AG04450 (cell line): ENCODE data around the gene ELFN1. TPM values are rescaled to one million over a fixed set of nuclear protein-coding genes. Genes with fewer than 3 reads are reported as not detected.

Experiments used
- CTCF ChIA-PET: fragments of 300-600, 350-600 bp; formaldehyde crosslinking; extraction: SDS; loops from one replicate; lab custom pipeline; 2022; ENCODE audit warnings: antibody characterized with exemption, inconsistent platforms; lab: Charles Lee
- POLR2A ChIA-PET: fragments of 350-600 bp; formaldehyde crosslinking; extraction: SDS; loops from one replicate; lab custom pipeline; 2021; ENCODE audit warnings: antibody characterized with exemption, inconsistent platforms; lab: Yijun Ruan, JAX
- DNase-seq: peaks from one replicate; pipeline ENCODE4 v3.0.0-alpha.2; 2011; ENCODE audit warnings: low read depth, low spot score
- H3K27ac ChIP-seq: one replicate; pipeline ENCODE4 v1.5.1; 2012; ENCODE audit warnings: low read depth, low read length, control low read depth
- H3K27me3 ChIP-seq: one replicate; pipeline ENCODE4 v1.6.0; 2012; ENCODE audit warnings: low read length; ENCODE audit not compliant: control insufficient read depth, insufficient read depth
- H3K4me3 ChIP-seq: 2 replicates; pipeline ENCODE4 v1.5.1; 2011; ENCODE audit warnings: mild to moderate bottlenecking, low read depth, low read length, control low read depth
- H3K9me3 ChIP-seq: 2 replicates; pipeline ENCODE4 v1.5.1; 2012; ENCODE audit warnings: low read length; ENCODE audit not compliant: control insufficient read depth, insufficient read depth
- polyA plus RNA-seq: library from polyadenylated mRNA; depleted of rRNA; stranded (reverse); fragments of >200 nt; gene quantifications from 2 replicates; pipeline ENCODE4 v1.2.3, GENCODE V29; 2011
- TF ChIP-seq, protein P1 (sequence below): IDR thresholded peaks from 2 replicates; pipeline ENCODE4 v1.5.1; 2011; ENCODE audit warnings: low read depth, low read length, control low read depth, inconsistent platforms

ELFN1 gene
- polyA plus RNA-seq, 1 experiment = 0.10 TPM

DNA sequence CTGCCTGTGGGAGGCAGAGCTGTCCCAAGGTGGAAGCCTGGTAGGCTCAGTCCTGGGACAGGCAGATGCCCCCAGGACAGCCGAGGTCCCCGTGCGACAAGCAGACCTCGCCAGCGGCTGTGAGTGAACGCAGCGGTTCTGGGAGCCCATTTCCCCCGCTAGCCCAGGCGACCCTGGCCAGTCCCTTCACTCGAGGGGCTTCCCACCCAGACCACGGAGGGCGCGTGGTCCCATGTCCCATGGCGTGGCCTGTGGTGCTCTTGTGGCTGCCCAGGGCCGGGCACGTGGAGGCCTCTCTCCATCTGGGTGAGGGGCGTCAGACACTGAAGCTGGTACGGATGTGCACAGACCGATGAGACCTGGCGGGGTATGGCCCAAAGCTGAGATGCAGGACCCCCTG, 67.9 kb downstream of the ELFN1 start:
- no peak overlapping the region for H3K4me3 ChIP-seq
- H3K27me3 ChIP-seq = peaks cover 3% of the 10 kb centered on the region
- no peak for DNase-seq
- TF ChIP-seq, protein P1, sequence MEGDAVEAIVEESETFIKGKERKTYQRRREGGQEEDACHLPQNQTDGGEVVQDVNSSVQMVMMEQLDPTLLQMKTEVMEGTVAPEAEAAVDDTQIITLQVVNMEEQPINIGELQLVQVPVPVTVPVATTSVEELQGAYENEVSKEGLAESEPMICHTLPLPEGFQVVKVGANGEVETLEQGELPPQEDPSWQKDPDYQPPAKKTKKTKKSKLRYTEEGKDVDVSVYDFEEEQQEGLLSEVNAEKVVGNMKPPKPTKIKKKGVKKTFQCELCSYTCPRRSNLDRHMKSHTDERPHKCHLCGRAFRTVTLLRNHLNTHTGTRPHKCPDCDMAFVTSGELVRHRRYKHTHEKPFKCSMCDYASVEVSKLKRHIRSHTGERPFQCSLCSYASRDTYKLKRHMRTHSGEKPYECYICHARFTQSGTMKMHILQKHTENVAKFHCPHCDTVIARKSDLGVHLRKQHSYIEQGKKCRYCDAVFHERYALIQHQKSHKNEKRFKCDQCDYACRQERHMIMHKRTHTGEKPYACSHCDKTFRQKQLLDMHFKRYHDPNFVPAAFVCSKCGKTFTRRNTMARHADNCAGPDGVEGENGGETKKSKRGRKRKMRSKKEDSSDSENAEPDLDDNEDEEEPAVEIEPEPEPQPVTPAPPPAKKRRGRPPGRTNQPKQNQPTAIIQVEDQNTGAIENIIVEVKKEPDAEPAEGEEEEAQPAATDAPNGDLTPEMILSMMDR = no peak
- ChIA-PET POLR2A (no interaction called here), CTCF (no interaction called here)
- no peaks in the 10 kb centered on the region; the same call in 1 of the 2 replicates for H3K9me3 ChIP-seq
- H3K27ac ChIP-seq = no peak overlapping the region

DNA sequence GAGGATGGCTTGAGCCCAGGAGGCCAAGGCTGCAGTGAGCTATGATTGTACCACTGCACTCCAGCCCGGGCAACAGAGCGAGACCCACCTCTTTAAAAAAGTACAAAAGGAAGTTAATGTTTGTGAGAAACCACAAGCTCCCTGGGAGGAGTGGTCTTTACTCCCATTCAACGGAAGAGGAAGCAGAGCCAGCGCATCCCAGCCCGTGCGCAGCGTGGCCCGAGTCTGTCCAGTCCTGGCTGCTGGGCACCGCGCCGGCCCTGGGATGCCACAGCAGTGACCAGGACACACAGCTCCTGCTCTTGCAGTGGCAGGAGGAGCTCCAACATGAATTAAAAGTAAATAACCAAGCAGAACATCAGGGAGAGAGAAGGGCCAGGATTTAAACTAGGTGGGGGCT, 68.4 kb downstream of the ELFN1 start:
- no peaks in the 10 kb centered on the region for H3K27me3 ChIP-seq
- TF ChIP-seq, protein P1 = no peak
- H3K4me3 ChIP-seq = no peak overlapping the region
- ChIA-PET POLR2A (no interaction called here), CTCF (no interaction called here)
- no peaks in the 10 kb centered on the region; the same call in 1 of the 2 replicates for H3K9me3 ChIP-seq
- no peak for DNase-seq
- H3K27ac ChIP-seq = no peak overlapping the region

DNA sequence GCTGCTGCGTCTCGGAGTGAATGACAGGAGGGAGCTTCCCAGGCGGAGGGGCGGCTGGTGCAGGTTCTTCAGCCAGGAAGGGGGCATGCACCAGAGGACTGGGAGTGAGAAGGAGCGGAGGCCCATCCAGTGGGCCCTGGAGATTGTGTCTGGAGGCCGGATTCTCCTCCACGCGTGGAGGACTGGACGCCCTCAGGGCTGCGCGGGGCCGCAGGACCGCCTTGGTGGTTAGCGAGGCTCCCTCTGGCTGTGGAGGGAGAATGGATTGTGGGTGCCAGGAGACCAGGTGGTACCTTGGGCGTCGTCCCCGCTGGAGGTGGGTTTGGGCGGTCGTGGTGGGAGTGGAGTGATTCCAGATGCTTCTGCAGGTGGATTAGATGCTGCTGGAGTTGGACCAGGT, 68.9 kb downstream of the ELFN1 start:
- ChIA-PET CTCF (no interaction called here), POLR2A (no interaction called here)
- H3K27me3 ChIP-seq = no peaks in the 10 kb centered on the region
- TF ChIP-seq, protein P1 = no peak
- no peak for DNase-seq
- H3K4me3 ChIP-seq = no peak overlapping the region
- no peaks in the 10 kb centered on the region; the same call in 1 of the 2 replicates for H3K9me3 ChIP-seq
- H3K27ac ChIP-seq = no peak overlapping the region

DNA sequence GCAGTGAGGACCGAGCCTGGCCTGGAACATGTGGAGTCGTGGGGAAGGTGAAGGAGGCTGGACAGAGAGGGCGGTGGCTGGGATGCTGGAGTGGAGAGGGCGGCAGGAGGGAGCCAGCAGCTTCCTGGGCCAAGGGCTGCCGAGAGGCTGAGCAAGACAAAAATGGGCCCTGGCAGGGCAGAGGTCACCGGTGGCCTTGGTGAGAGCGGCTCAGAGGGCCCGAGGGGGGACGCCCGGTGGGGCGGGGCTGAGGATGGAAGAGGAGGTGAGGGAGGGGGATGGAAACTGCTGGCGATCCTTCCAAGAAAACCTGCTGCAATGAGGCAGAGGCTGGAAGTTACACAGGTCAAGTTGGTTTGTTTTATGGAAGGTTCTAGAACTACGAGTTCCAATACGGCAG, 69.5 kb downstream of the ELFN1 start:
- Histone ChIP-seq H3K9me3 (peaks cover 5% of the 10 kb centered on the region), H3K27me3 (no peaks in the 10 kb centered on the region), H3K4me3 (no peak overlapping the region), H3K27ac (no peak overlapping the region)
- TF ChIP-seq, protein P1 = no peak
- CTCF ChIA-PET = no interaction called here
- DNase-seq = no peak
- POLR2A ChIA-PET = no interaction called here

DNA sequence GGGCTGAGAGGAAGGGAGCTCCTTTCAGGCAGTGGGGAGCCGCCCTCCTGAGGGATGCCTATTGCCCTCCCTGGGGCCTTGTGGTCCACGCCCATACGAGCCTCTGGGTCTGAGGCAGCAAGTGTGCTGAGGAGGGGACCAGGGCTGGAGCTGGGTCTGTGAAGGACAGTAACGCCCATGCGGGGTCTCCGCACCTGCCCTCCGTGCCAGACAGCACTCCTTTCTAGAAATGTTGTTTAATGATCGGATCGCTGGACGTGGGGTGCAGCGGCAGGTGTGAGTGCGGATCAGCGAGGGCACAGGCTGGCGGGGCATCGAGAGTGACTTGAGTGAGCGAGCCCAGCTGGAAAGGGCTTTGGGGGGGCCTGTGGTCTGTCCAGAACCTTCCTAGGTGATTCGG, 70.1 kb downstream of the ELFN1 start:
- Histone ChIP-seq H3K27me3 (no peaks in the 10 kb centered on the region), H3K4me3 (no peak overlapping the region), H3K27ac (no peak overlapping the region), H3K9me3 (peaks cover 11% of the 10 kb centered on the region)
- ChIA-PET POLR2A (no interaction called here), CTCF (interaction anchor here (0.6 kb wide), 1 partner anchor 314 kb away, joined by 3 read pairs; no protein-coding TSS in a partner anchor)
- TF ChIP-seq, protein P1 = no peak
- no peak for DNase-seq
